Thymus (tissue), 11 donors: Measurements from ENCODE around the gene CD274. TPM values are rescaled to one million over a fixed set of nuclear protein-coding genes. Genes with fewer than 3 reads are reported as not detected.
"Not testable (repeated sequence)": the region's sequence is repeated elsewhere in the genome, so short reads cannot be mapped to it uniquely, and the experiment has no call there.

Source experiments
- DNase-seq, 9 donors: peaks; one replicate each; pipeline ENCODE4 v3.0.0-alpha.2; 2013; ENCODE audit warnings: low spot score in 9 of 9, low read depth in 6 of 9, missing footprints in 1 of 9
- H3K27ac ChIP-seq, 2 donors: one replicate each; pipeline ENCODE4 v1.5.1; 2013; ENCODE audit warnings: control low read depth in 1 of 2, low read depth in 1 of 2, low read length in 1 of 2, mild to moderate bottlenecking in 1 of 2, moderate library complexity in 1 of 2
- H3K27me3 ChIP-seq, 2 donors: one replicate each; pipeline ENCODE4 v1.5.1; 2013; ENCODE audit warnings: low read length in 1 of 2; ENCODE audit not compliant: control insufficient read depth in 2 of 2, insufficient read depth in 1 of 2
- H3K36me3 ChIP-seq, 2 donors: one replicate each; pipeline ENCODE4 v1.5.1; 2013; ENCODE audit warnings: low read length in 1 of 2, mild to moderate bottlenecking in 1 of 2, moderate library complexity in 1 of 2; ENCODE audit not compliant: control insufficient read depth in 2 of 2, insufficient read depth in 2 of 2
- H3K4me1 ChIP-seq, 2 donors: one replicate each; pipeline ENCODE4 v1.5.1; 2013; ENCODE audit warnings: low read length in 2 of 2; ENCODE audit not compliant: control insufficient read depth in 2 of 2, insufficient read depth in 2 of 2
- H3K4me3 ChIP-seq, 2 donors: one replicate each; pipeline ENCODE4 v1.5.1; 2013; ENCODE audit warnings: low read length in 2 of 2, control low read depth in 1 of 2, mild to moderate bottlenecking in 1 of 2
- H3K9me3 ChIP-seq, 2 donors: one replicate each; pipeline ENCODE4 v1.5.1; 2013; ENCODE audit warnings: low read length in 1 of 2, mild to moderate bottlenecking in 1 of 2; ENCODE audit not compliant: control insufficient read depth in 2 of 2, insufficient read depth in 1 of 2
- WGBS: extraction: QIAGEN DNeasy Blood & Tissue Kit; methylation state at CpG from one replicate; pipeline ENCODE4 v1.1.7; 2013; 5-methylcytosine and 5-hydroxymethylcytosine counted together
- polyA plus RNA-seq: library from polyadenylated mRNA; stranded (reverse); fragments of 200-250 nt; gene quantifications from one replicate; pipeline ENCODE4 v1.2.3, GENCODE V29; 2013
- total RNA-seq: library from RNA; stranded (reverse); fragments of 120-200 nt; gene quantifications from one replicate; pipeline ENCODE4 v1.2.4, GENCODE V29; 2013
- donor health status: healthy.

Gene CD274
- total and polyA plus RNA-seq, 2 donors = 10.9 to 21.7 TPM

- H3K27ac ChIP-seq = no peak overlapping the region
- H3K36me3 ChIP-seq = peaks cover 0 to 5% of the 10 kb centered on the region in 2 donors
- no peaks in the 10 kb centered on the region for H3K9me3 ChIP-seq
- peak in 5 of 9 donors; percentile 17 to 73 (median 44) for DNase-seq
- H3K4me3 ChIP-seq = no peak overlapping the region
- 97% methylated on average over 2 of the region's 2 CpGs for WGBS
- no peaks in the 10 kb centered on the region for H3K27me3 ChIP-seq
- H3K4me1 ChIP-seq = no peaks in the 10 kb centered on the region
Observed at GRCh38 chr9:5425006-5425628, 25.2 kb upstream of the CD274 start.

- no peaks in the 10 kb centered on the region for H3K4me1 ChIP-seq
- H3K27me3 ChIP-seq = no peaks in the 10 kb centered on the region
- peaks cover 4 to 5% of the 10 kb centered on the region in 2 donors for H3K36me3 ChIP-seq
- no peak for DNase-seq
- no peak overlapping the region for H3K4me3 ChIP-seq
- H3K27ac ChIP-seq = no peak overlapping the region
- no peaks in the 10 kb centered on the region for H3K9me3 ChIP-seq
Observed at GRCh38 chr9:5427005-5427404, 23.3 kb upstream of the CD274 start.

- Histone ChIP-seq H3K36me3 (peaks cover 4 to 7% of the 10 kb centered on the region in 2 donors), H3K27ac (no peak overlapping the region), H3K4me3 (no peak overlapping the region), H3K27me3 (no peaks in the 10 kb centered on the region), H3K4me1 (no peaks in the 10 kb centered on the region), H3K9me3 (no peaks in the 10 kb centered on the region)
- WGBS = 87% methylated on average over 3 of the region's 3 CpGs
- no peak for DNase-seq
Observed at GRCh38 chr9:5428172-5428571, 22.2 kb upstream of the CD274 start.

- no peak for DNase-seq
- Histone ChIP-seq H3K27me3 (no peaks in the 10 kb centered on the region), H3K9me3 (peaks cover 0 to 7% of the 10 kb centered on the region in 2 donors), H3K4me1 (no peaks in the 10 kb centered on the region), H3K27ac (no peak overlapping the region), H3K4me3 (no peak overlapping the region), H3K36me3 (peaks cover 4 to 12% of the 10 kb centered on the region in 2 donors)
- WGBS = 96% methylated on average over 2 of the region's 2 CpGs
Observed at GRCh38 chr9:5428794-5429528, 21.4 kb upstream of the CD274 start.

- Histone ChIP-seq H3K27me3 (no peaks in the 10 kb centered on the region), H3K4me3 (no peak overlapping the region), H3K36me3 (peaks cover 4 to 17% of the 10 kb centered on the region in 2 donors)
Observed at GRCh38 chr9:5429873-5430564, 20.3 kb upstream of the CD274 start.

GRCh38 chr9:5430912-5431311 is 19.4 kb upstream of the CD274 start:
- Histone ChIP-seq H3K4me3 (no peak overlapping the region), H3K4me1 (no peaks in the 10 kb centered on the region), H3K36me3 (peaks cover 12 to 18% of the 10 kb centered on the region in 2 donors), H3K27ac (no peak overlapping the region), H3K27me3 (no peaks in the 10 kb centered on the region), H3K9me3 (peaks cover 0 to 15% of the 10 kb centered on the region in 2 donors)
- no peak for DNase-seq
- WGBS = 91% methylated on average over 3 of the region's 3 CpGs

More at GRCh38 chr9:5429873-5430564, 20.3 kb upstream of the CD274 start:
- Histone ChIP-seq H3K9me3 (peaks cover 0 to 15% of the 10 kb centered on the region in 2 donors), H3K27ac (no peak overlapping the region), H3K4me1 (no peaks in the 10 kb centered on the region)
- 98% methylated on average over 10 of the region's 10 CpGs for WGBS
- DNase-seq = no peak

GRCh38 chr9:5432890-5433289 is 17.5 kb upstream of the CD274 start:
- H3K27ac ChIP-seq, H3K27me3 ChIP-seq, DNase-seq, H3K4me3 ChIP-seq, H3K4me1 ChIP-seq: not testable (repeated sequence)
- Histone ChIP-seq H3K36me3 (peaks cover 15 to 20% of the 10 kb centered on the region in 2 donors), H3K9me3 (peaks cover 0 to 15% of the 10 kb centered on the region in 2 donors)
- WGBS = 97% methylated on average over 24 of the region's 24 CpGs

- not testable (repeated sequence) for DNase-seq, H3K4me3 ChIP-seq, H3K27me3 ChIP-seq, H3K27ac ChIP-seq
- 97% methylated on average over 26 of the region's 26 CpGs for WGBS
- Histone ChIP-seq H3K36me3 (peaks cover 15 to 20% of the 10 kb centered on the region in 2 donors), H3K4me1 (peaks cover 4 to 13% of the 10 kb centered on the region in 2 donors), H3K9me3 (peaks cover 0 to 15% of the 10 kb centered on the region in 2 donors)
Observed at GRCh38 chr9:5433328-5433727, 17.0 kb upstream of the CD274 start.
